ENCODE data around the gene GMFB. TPM values are rescaled to one million over a fixed set of nuclear protein-coding genes. Genes with fewer than 3 reads are reported as not detected.

GMFB gene
- total RNA-seq, 4 donors from 2014 or later = 24.1 to 44.3 (median 26.6) TPM

GRCh38 chr14:54453252-54453651, 35.5 kb downstream of the GMFB start:
- no peak overlapping the region for H3K4me3 ChIP-seq
- H3K27me3 ChIP-seq = no peaks in the 10 kb centered on the region
- peaks cover 9% of the 10 kb centered on the region for H3K4me1 ChIP-seq
- WGBS = 92% methylated on average over 3 of the region's 3 CpGs
- no peak for DNase-seq (ENCODE audit: low spot score in 2 of 2)
- no peaks in the 10 kb centered on the region for H3K9me3 ChIP-seq
- H3K27ac ChIP-seq = no peak overlapping the region
- TF ChIP-seq EP300 (IDR thresholded peaks at IDR 0.05) = no peak
- TF ChIP-seq POLR2A (IDR thresholded peaks at IDR 0.05) = no peak
- TF ChIP-seq CTCF (IDR thresholded peaks at IDR 0.05) = no peak
- no peak for TF ChIP-seq POLR2AphosphoS5 (IDR thresholded peaks at IDR 0.05)
- no peaks in the 10 kb centered on the region for H3K36me3 ChIP-seq

GRCh38 chr14:54451961-54452360, 36.8 kb downstream of the GMFB start:
- Histone ChIP-seq H3K9me3 (no peaks in the 10 kb centered on the region), H3K4me1 (peaks cover 9% of the 10 kb centered on the region), H3K36me3 (no peaks in the 10 kb centered on the region), H3K27me3 (no peaks in the 10 kb centered on the region), H3K4me3 (no peak overlapping the region), H3K27ac (no peak overlapping the region)
- 86% methylated on average over 3 of the region's 3 CpGs for WGBS
- no peak for DNase-seq (ENCODE audit: low spot score in 2 of 2)
- TF ChIP-seq EP300 (IDR thresholded peaks at IDR 0.05) (no peak), POLR2AphosphoS5 (IDR thresholded peaks at IDR 0.05) (no peak), CTCF (IDR thresholded peaks at IDR 0.05) (no peak), POLR2A (IDR thresholded peaks at IDR 0.05) (no peak)

- Histone ChIP-seq H3K27me3 (no peaks in the 10 kb centered on the region), H3K4me3 (no peak overlapping the region), H3K27ac (no peak overlapping the region), H3K9me3 (no peaks in the 10 kb centered on the region), H3K36me3 (no peaks in the 10 kb centered on the region), H3K4me1 (peaks cover 17% of the 10 kb centered on the region)
- no peak for TF ChIP-seq POLR2AphosphoS5 (IDR thresholded peaks at IDR 0.05)
- no peak for TF ChIP-seq CTCF (IDR thresholded peaks at IDR 0.05)
- TF ChIP-seq POLR2A (IDR thresholded peaks at IDR 0.05) = no peak
- TF ChIP-seq EP300 (IDR thresholded peaks at IDR 0.05) = no peak
- WGBS = 73% methylated on average over 6 of the region's 7 CpGs
- no peak for DNase-seq (ENCODE audit: low spot score in 2 of 2)
Measured at GRCh38 chr14:54451121-54451601, 37.6 kb downstream of the GMFB start.

GRCh38 chr14:54450535-54450934, 38.2 kb downstream of the GMFB start:
- Histone ChIP-seq H3K9me3 (no peaks in the 10 kb centered on the region), H3K4me3 (no peak overlapping the region), H3K36me3 (no peaks in the 10 kb centered on the region), H3K4me1 (peaks cover 23% of the 10 kb centered on the region), H3K27ac (no peak overlapping the region), H3K27me3 (no peaks in the 10 kb centered on the region)
- DNase-seq (ENCODE audit: low spot score in 2 of 2) = no peak
- TF ChIP-seq POLR2AphosphoS5 (IDR thresholded peaks at IDR 0.05) (no peak), CTCF (IDR thresholded peaks at IDR 0.05) (no peak), EP300 (IDR thresholded peaks at IDR 0.05) (no peak), POLR2A (IDR thresholded peaks at IDR 0.05) (no peak)
- WGBS = 17% methylated on average over 3 of the region's 3 CpGs

- Histone ChIP-seq H3K36me3 (no peaks in the 10 kb centered on the region), H3K4me1 (peaks cover 37% of the 10 kb centered on the region), H3K4me3 (no peak overlapping the region), H3K9me3 (no peaks in the 10 kb centered on the region), H3K27ac (no peak overlapping the region), H3K27me3 (no peaks in the 10 kb centered on the region)
- TF ChIP-seq POLR2A (IDR thresholded peaks at IDR 0.05) = no peak
- no peak for DNase-seq (ENCODE audit: low spot score in 2 of 2)
- 93% methylated on average over 8 of the region's 8 CpGs for WGBS
Measured at GRCh38 chr14:54447231-54447692, 41.5 kb downstream of the GMFB start.

- no peaks in the 10 kb centered on the region for H3K36me3 ChIP-seq
- no peaks in the 10 kb centered on the region for H3K27me3 ChIP-seq
- H3K4me1 ChIP-seq = peaks cover 46% of the 10 kb centered on the region
- no peak overlapping the region for H3K4me3 ChIP-seq
- WGBS = 26% methylated on average over 5 of the region's 5 CpGs
- TF ChIP-seq CTCF (IDR thresholded peaks at IDR 0.05) (no peak), EP300 (IDR thresholded peaks at IDR 0.05) (no peak), POLR2AphosphoS5 (IDR thresholded peaks at IDR 0.05) (no peak), POLR2A (IDR thresholded peaks at IDR 0.05) (no peak)
- no peak overlapping the region for H3K27ac ChIP-seq
- no peak for DNase-seq (ENCODE audit: low spot score in 2 of 2)
- no peaks in the 10 kb centered on the region for H3K9me3 ChIP-seq
Measured at GRCh38 chr14:54446161-54446693, 42.6 kb downstream of the GMFB start.
